HCT116 (cell line): Measurements from ENCODE around the gene RAD18.

Experiments used
- EGR1 ChIP-seq: IDR thresholded peaks from 2 replicates; pipeline ENCODE4 v1.6.1; 2012; ENCODE audit warnings: low read depth
- ELF1 ChIP-seq: IDR thresholded peaks from 2 replicates; pipeline ENCODE4 v1.6.1; 2012; ENCODE audit warnings: low read depth, borderline replicate concordance
- EZH2 ChIP-seq: fragments of 200-600 bp; sonication (generic); IDR thresholded peaks from 2 replicates; pipeline ENCODE4 v1.6.1; 2017; ENCODE audit warnings: antibody characterized with exemption, mixed run types
- EZH2phosphoT487 ChIP-seq: fragments of 200-600 bp; IDR thresholded peaks from 2 replicates; pipeline ENCODE4 v1.6.1; 2018; ENCODE audit warnings: antibody characterized with exemption, borderline replicate concordance
- POLR2A ChIP-seq: IDR thresholded peaks from 2 replicates; pipeline ENCODE4 v1.7.0; 2011; ENCODE audit warnings: borderline replicate concordance; ENCODE audit not compliant: insufficient read depth, insufficient read length; ENCODE audit errors: extremely low read depth
- POLR2AphosphoS5 ChIP-seq: IDR thresholded peaks from 2 replicates; pipeline ENCODE4 v1.6.1; 2011; ENCODE audit warnings: mild to moderate bottlenecking, low read depth, low read length, moderate library complexity
- REST ChIP-seq: IDR thresholded peaks from 2 replicates; pipeline ENCODE4 v1.6.1; 2012; ENCODE audit warnings: low read depth
- SIN3A ChIP-seq: IDR thresholded peaks from 2 replicates; pipeline ENCODE4 v1.6.1; 2012; ENCODE audit warnings: low read depth
- SP1 ChIP-seq: IDR thresholded peaks from 2 replicates; pipeline ENCODE4 v1.6.1; 2012; ENCODE audit warnings: low read depth
- TF ChIP-seq, protein P1 (sequence below): IDR thresholded peaks from 2 replicates; pipeline ENCODE4 v1.6.1; 2012
- TF ChIP-seq, protein P2 (sequence below), 3 experiments: fragments of 200-600 bp in 1 of 3; sonication (generic) in 1 of 3; IDR thresholded peaks in 2 of 3; conservative IDR thresholded peaks in 1 of 3; 2 replicates each; pipeline ENCODE4 v1.5.1; 2012 to 2017; ENCODE audit warnings: low read depth in 2 of 3, low read length in 2 of 3, antibody characterized with exemption in 1 of 3, borderline replicate concordance in 1 of 3, control low read depth in 1 of 3, mild to moderate bottlenecking in 1 of 3, mixed read lengths in 1 of 3, mixed run types in 1 of 3, moderate library complexity in 1 of 3; ENCODE audit not compliant: insufficient read depth in 1 of 3

- TF ChIP-seq, protein P1, sequence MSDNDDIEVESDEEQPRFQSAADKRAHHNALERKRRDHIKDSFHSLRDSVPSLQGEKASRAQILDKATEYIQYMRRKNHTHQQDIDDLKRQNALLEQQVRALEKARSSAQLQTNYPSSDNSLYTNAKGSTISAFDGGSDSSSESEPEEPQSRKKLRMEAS: no peak
- no peak for TF ChIP-seq REST
- TF ChIP-seq ELF1: no peak
- TF ChIP-seq, protein P2, sequence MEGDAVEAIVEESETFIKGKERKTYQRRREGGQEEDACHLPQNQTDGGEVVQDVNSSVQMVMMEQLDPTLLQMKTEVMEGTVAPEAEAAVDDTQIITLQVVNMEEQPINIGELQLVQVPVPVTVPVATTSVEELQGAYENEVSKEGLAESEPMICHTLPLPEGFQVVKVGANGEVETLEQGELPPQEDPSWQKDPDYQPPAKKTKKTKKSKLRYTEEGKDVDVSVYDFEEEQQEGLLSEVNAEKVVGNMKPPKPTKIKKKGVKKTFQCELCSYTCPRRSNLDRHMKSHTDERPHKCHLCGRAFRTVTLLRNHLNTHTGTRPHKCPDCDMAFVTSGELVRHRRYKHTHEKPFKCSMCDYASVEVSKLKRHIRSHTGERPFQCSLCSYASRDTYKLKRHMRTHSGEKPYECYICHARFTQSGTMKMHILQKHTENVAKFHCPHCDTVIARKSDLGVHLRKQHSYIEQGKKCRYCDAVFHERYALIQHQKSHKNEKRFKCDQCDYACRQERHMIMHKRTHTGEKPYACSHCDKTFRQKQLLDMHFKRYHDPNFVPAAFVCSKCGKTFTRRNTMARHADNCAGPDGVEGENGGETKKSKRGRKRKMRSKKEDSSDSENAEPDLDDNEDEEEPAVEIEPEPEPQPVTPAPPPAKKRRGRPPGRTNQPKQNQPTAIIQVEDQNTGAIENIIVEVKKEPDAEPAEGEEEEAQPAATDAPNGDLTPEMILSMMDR (IDR thresholded peaks at IDR 0.05 in 2 of 3, conservative IDR thresholded peaks at IDR 0.05 in 1 of 3; ENCODE audit: borderline replicate concordance in 1 of 3, insufficient read depth in 1 of 3, low read depth in 2 of 3, low read length in 2 of 3): no peak
- no peak for TF ChIP-seq EZH2
- TF ChIP-seq POLR2A: no peak
- no peak for TF ChIP-seq POLR2AphosphoS5
- no peak for TF ChIP-seq EZH2phosphoT487
- no peak for TF ChIP-seq SIN3A
- no peak for TF ChIP-seq SP1
- TF ChIP-seq EGR1: no peak
Observed at GRCh38 chr3:8982509-8982908, 19.2 kb upstream of the RAD18 start.
